Small intestine (tissue), 7 donors: ENCODE data around the gene ANKRD40. TPM values are rescaled to one million over a fixed set of nuclear protein-coding genes. Genes with fewer than 3 reads are reported as not detected.
"Not testable (repeated sequence)": the region's sequence is repeated elsewhere in the genome, so short reads cannot be mapped to it uniquely, and the experiment has no call there.

Experiments used
- DNase-seq, 2 donors: peaks; one replicate each; pipeline versions ENCODE4 v3.0.0 to v3.0.0-alpha.2; 2013
- FAIRE-seq: peaks from 2 replicates; lab custom pipeline; 2012; peaks lifted over from hg19 to GRCh38; lab: Jason Lieb, UNC
- H3K27ac ChIP-seq, 3 donors: one replicate each; pipeline ENCODE4 v1.5.1; 2013; ENCODE audit warnings: low read length in 2 of 3, mild to moderate bottlenecking in 2 of 3, control low read depth in 1 of 3, inconsistent platforms in 1 of 3, low read depth in 1 of 3, moderate library complexity in 1 of 3
- H3K27me3 ChIP-seq, 3 donors: one replicate each; pipeline ENCODE4 v1.6.1; 2013; ENCODE audit warnings: low read length in 3 of 3, inconsistent platforms in 1 of 3; ENCODE audit not compliant: control insufficient read depth in 3 of 3, insufficient read depth in 3 of 3
- H3K36me3 ChIP-seq, 3 donors: one replicate each; pipeline ENCODE4 v1.6.1; 2013; ENCODE audit warnings: low read length in 3 of 3, inconsistent platforms in 1 of 3, low read depth in 1 of 3, mild to moderate bottlenecking in 1 of 3, moderate library complexity in 1 of 3; ENCODE audit not compliant: control insufficient read depth in 3 of 3, insufficient read depth in 2 of 3
- H3K4me1 ChIP-seq, 3 donors: one replicate each; pipeline ENCODE4 v1.6.1; 2013; ENCODE audit warnings: low read length in 2 of 3, inconsistent platforms in 1 of 3, low read depth in 1 of 3, mild to moderate bottlenecking in 1 of 3, moderate library complexity in 1 of 3; ENCODE audit not compliant: control insufficient read depth in 3 of 3, insufficient read depth in 2 of 3
- H3K4me3 ChIP-seq, 3 donors: one replicate each; pipeline ENCODE4 v1.5.1; 2013; ENCODE audit warnings: low read length in 3 of 3, control low read depth in 1 of 3, inconsistent platforms in 1 of 3, low read depth in 1 of 3, mild to moderate bottlenecking in 1 of 3, moderate library complexity in 1 of 3
- H3K9me3 ChIP-seq, 2 donors: one replicate each; pipeline ENCODE4 v1.6.1; 2013; ENCODE audit warnings: low read depth in 1 of 2, low read length in 1 of 2; ENCODE audit not compliant: control insufficient read depth in 2 of 2, insufficient read depth in 1 of 2
- WGBS, 3 donors: extraction: QIAGEN DNeasy Blood & Tissue Kit; methylation state at CpG; one replicate each; pipeline ENCODE4 v1.1.7; 2013; 5-methylcytosine and 5-hydroxymethylcytosine counted together
- polyA plus RNA-seq, 4 donors: library from polyadenylated mRNA; stranded (reverse) in 3 of 4; unstranded in 1 of 4; fragments of 200-250 nt in 3 of 4; fragments of 120-200 nt in 1 of 4; gene quantifications; one replicate each; pipeline versions ENCODE4 v1.2.1 to v1.2.3, GENCODE V29; 2013
- donor health status: healthy with polysubstance abuse.
- donor health status: control.
- donor health status: control.
- donor health status: Bipolar disorder and iron deficiency.
- donor health status: healthy.

ANKRD40 gene
- polyA plus RNA-seq, 4 donors, result 5.7 to 23.8 (median 9.6) TPM

DNA sequence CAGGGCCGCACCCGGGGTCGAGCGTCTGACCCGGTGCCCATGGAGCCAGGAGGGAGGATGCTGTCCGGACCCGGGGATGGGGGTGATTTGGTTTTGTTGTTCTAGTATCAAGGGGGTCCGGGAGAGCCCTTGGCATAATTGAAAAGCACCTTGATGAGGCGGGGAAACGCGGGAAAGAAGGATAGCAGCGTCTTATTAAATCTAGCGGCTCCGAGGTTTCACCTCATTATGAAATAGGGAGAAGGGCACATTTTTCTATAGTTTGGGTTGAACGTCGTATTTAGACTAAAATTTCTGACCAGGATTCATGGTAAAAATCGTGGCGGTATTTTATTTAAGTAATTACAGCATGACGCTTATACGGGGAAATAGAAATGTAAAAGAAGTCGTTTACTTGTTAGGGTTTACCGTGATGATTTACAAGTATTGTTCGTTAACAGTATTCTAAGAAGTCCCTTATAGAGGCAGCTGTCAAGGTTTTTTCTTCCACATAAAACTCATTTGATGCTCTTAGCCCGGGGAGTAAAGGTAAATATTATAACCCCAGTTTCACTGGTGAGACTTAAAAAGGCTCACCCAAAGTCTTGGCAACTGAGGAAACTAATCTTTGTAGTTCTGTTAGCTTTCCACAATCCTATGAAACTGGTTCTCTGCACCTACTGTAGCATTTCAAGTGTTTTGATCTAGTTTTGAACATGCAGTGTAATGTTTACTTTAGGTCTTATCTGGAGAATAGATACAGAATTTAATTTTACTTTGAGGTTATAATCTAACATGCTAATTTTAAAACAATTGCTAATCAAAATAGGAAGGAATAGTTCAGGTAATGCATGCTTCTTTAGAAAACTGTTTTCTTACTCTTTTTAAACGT lies 12.4 kb upstream of the ANKRD40 start:
- H3K27me3 ChIP-seq, result no peaks in the 10 kb centered on the region
- 0 to 1% (median 0%) methylated on average over 25 of the region's 25 CpGs for whole genome bisulfite sequencing, 3 donors
- FAIRE-seq, result no peak
- H3K9me3 ChIP-seq, result no peaks in the 10 kb centered on the region
- peak overlapping the region; percentile 89 to 93 (median 89) for H3K4me3 ChIP-seq
- H3K27ac ChIP-seq, result peak overlapping the region; percentile 97 to 100 (median 99)
- H3K36me3 ChIP-seq, result peaks cover 0 to 7% (median 0%) of the 10 kb centered on the region in 3 donors
- no peak for DNase-seq
- H3K4me1 ChIP-seq, result peaks cover 0 to 21% (median 7%) of the 10 kb centered on the region in 3 donors

DNA sequence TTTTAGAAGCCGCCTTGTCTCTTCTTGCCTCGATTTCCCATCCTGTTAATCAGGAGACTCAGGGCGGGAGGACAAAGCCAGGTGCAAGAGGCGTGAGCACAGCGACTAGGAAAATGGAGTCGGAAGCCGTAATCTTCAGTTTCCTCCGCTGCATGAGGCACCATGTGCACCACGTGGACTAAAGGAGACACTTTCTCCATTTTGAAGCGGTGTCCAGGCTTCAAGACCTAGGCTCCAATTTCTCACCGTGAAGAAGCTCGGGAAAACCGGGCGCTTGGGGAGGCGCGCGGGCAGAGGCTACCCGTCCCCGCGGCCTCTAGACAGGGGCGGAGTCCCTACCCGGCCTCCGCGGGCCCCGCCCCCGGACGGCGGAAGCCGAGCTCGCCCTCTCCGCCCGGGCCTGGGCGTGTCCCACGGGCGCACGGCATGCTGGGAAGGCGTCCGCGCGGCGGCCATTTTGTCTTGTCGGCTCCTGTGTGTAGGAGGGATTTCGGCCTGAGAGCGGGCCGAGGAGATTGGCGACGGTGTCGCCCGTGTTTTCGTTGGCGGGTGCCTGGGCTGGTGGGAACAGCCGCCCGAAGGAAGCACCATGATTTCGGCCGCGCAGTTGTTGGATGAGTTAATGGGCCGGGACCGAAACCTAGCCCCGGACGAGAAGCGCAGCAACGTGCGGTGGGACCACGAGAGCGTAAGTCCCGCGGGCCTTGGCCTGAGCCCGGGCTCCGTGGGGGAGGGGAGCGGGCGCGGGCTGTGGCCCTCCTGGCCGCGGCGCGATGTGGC lies 11.6 kb upstream of the ANKRD40 start, which contains the start of gene LUC7L3:
LUC7L3 (plus strand) TSS at position 460 of the 780 bp plus-strand sequence; CDS start at position 590, 130 bp downstream.
- DNase-seq (peak; percentile 94 to 98), FAIRE-seq (no peak)
- peaks cover 0 to 3% (median 0%) of the 10 kb centered on the region in 3 donors for H3K36me3 ChIP-seq
- peak within 1 kb of the TSS; percentile 97 to 100 (median 99) for H3K27ac ChIP-seq
- H3K4me1 ChIP-seq, result peaks cover 0 to 21% (median 7%) of the 10 kb centered on the region in 3 donors
- H3K4me3 ChIP-seq, result peak within 1 kb of the TSS; percentile 89 to 93 (median 89)
- WGBS, 3 donors, result 0 to 1% (median 1%) methylated on average over 70 to 76 of the region's 76 CpGs
- no peaks in the 10 kb centered on the region for H3K27me3 ChIP-seq
- H3K9me3 ChIP-seq, result no peaks in the 10 kb centered on the region

DNA sequence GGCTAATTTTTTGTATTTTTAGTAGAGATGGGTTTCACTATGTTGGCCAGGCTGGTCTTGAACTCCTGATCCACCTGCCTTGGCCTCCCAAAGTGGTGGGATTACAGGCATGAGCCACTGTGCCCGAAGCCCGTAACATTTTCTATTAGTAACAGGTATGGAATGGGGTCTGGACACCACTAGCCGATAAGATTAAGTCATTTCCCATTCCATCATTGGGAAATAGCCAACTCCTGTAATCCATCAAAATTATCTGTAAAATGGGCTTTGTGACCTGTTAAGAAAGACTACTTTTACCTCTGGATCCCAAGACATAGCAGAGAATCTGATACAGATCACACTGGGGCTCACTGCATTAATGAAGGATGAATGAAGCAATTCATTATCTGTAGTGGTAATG lies 7.8 kb upstream of the ANKRD40 start:
- H3K27me3 ChIP-seq, result no peaks in the 10 kb centered on the region
- H3K4me1 ChIP-seq, result no peaks in the 10 kb centered on the region
- 94 to 96% (median 94%) methylated on average over 3 of the region's 3 CpGs for whole genome bisulfite sequencing, 3 donors
- DNase-seq (no peak), FAIRE-seq (no peak)
- no peak overlapping the region for H3K4me3 ChIP-seq
- no peaks in the 10 kb centered on the region for H3K36me3 ChIP-seq
- no peaks in the 10 kb centered on the region for H3K9me3 ChIP-seq
- H3K27ac ChIP-seq, result no peak overlapping the region

DNA sequence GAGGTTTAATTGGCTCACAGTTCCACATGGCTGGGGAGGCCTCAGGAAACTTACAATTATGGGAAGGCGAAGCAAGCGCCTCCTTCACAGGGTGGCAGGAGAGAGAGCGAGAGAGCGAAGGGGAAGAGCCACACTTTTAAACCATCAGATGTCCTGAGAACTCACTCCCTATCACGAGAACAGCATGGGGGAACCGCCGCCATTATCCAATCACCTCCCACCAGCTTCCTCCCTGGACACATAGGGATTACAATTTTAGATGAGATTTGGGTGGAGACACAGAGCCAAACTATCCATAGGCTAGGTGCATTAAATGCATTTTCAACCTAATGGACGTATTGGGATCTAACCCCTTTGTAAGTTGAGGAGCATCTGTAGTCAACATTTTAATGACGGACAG lies 4.9 kb upstream of the ANKRD40 start:
- Histone ChIP-seq H3K27me3 (no peaks in the 10 kb centered on the region), H3K27ac (no peak overlapping the region), H3K9me3 (no peaks in the 10 kb centered on the region), H3K4me1 (peaks cover 0 to 12% (median 3%) of the 10 kb centered on the region in 3 donors), H3K4me3 (no peak overlapping the region), H3K36me3 (no peaks in the 10 kb centered on the region)
- FAIRE-seq (no peak), DNase-seq (no peak)
- 91 to 97% (median 96%) methylated on average over 9 of the region's 9 CpGs for WGBS, 3 donors

DNA sequence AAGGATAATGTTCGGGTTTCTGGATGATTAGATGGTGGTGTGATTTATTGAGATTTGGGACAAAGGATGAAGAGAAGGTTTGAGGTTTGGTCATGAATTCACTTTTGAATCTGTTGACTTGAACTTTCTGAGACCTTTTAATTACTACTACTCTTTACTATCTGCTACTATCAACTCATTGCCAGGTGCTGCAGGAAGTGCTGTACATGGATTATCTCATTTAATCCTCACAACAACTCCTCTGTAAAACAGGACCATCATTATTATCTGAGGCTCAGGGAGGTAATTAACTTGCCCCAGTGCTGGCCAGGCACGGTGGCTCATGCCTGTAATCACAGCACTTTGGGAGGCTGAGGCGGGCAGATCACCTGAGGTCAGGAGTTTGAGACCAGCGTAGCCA lies 2.9 kb upstream of the ANKRD40 start:
- peaks cover 0 to 2% (median 0%) of the 10 kb centered on the region in 3 donors for H3K36me3 ChIP-seq
- no peak overlapping the region for H3K27ac ChIP-seq
- WGBS, 3 donors, result 83 to 88% (median 85%) methylated on average over 4 of the region's 4 CpGs
- DNase-seq (no peak), FAIRE-seq (no peak)
- no peaks in the 10 kb centered on the region for H3K9me3 ChIP-seq
- no peaks in the 10 kb centered on the region for H3K27me3 ChIP-seq
- peaks cover 0 to 20% (median 3%) of the 10 kb centered on the region in 3 donors for H3K4me1 ChIP-seq
- H3K4me3 ChIP-seq, result no peak overlapping the region

DNA sequence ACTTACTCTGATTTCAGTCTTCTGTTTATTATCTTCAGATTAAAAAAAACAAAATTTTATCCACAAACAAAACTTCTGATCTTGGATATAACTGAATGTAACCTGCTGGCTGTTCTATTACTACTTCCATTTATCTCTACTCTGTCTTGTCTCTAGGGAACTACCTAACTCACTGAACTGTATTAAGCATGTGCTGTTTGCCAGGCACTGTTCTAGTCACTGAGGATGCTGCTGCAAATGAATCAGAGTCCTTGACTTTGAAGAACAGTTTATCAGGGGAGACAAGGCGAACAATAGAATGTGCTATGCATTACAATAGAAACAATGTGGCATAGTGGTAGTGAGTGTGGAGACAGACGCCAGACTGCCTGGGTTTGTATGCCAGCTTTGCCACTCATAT lies 2.3 kb upstream of the ANKRD40 start:
- WGBS, 3 donors, result 95 to 100% (median 98%) methylated on average over 2 of the region's 2 CpGs
- H3K27me3 ChIP-seq, result no peaks in the 10 kb centered on the region
- FAIRE-seq, result no peak
- peaks cover 0 to 7% (median 0%) of the 10 kb centered on the region in 3 donors for H3K36me3 ChIP-seq
- no peaks in the 10 kb centered on the region for H3K9me3 ChIP-seq
- no peak for DNase-seq
- peaks cover 0 to 20% (median 3%) of the 10 kb centered on the region in 3 donors for H3K4me1 ChIP-seq
- H3K4me3 ChIP-seq, result no peak overlapping the region
- H3K27ac ChIP-seq, result no peak overlapping the region

DNA sequence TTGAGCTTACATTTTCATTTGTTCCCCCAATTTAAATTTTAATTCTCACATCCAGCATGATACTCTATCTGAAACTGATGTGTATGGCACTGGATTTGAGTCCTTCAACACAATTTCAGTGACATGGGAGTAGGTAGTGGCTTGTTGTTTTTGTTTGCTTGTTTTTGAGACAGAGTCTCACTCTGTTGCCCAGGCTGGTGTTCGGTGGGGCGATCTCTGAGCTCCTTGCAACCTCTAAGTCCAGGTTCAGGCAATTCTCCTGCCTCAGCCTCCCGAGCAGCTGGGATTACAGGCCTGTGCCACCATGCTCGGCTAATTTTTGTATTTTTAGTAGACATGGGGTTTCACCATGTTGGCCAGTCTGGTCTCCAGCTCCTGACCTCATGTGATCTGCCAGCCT lies 1.3 kb upstream of the ANKRD40 start:
- Histone ChIP-seq H3K36me3 (peaks cover 0 to 15% (median 0%) of the 10 kb centered on the region in 3 donors), H3K4me1 (peaks cover 0 to 20% (median 3%) of the 10 kb centered on the region in 3 donors), H3K27ac (peak overlapping the region; percentile 75 to 96 (median 92))
- not testable (repeated sequence) for H3K27me3 ChIP-seq, H3K9me3 ChIP-seq, H3K4me3 ChIP-seq, DNase-seq, FAIRE-seq
- 65 to 81% (median 72%) methylated on average over 4 of the region's 4 CpGs for WGBS, 3 donors
